ENCODE results near the gene THBD. TPM values are rescaled to one million over a fixed set of nuclear protein-coding genes. Genes with fewer than 3 reads are reported as not detected.

The THBD gene
- total and polyA plus RNA-seq, 9 of the 15 experiments (the other 6 are each of a cell fraction or from before 2014, with no cell fraction given) = 0.07 to 0.49 (median 0.33) TPM

DNA sequence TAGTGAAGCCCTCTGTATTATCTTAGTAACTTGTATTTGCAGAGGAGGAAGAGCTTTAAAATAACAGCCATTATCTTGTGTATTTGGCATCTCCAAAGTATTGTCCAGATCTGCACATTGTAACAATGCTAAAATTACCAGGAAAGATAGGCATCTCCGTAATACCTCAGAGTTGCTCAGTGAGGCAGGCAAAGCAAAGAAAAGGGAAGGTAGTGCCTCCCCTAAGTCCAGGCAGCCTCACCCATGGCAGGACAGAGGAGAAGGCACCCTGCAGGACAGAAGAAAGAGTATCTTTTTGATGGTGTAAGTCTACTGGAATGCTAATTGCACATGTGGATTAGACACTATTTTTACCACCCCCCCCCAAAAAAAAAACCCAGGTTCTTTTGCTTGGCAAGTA is 27.9 kb downstream of the THBD start:
- Histone ChIP-seq H3K9ac (ENCODE audit: insufficient read depth in 1 of 2, low read depth in 2 of 2, low read length in 2 of 2) (no peak overlapping the region), H3K79me2 (ENCODE audit: control insufficient read depth, insufficient read depth, low read length) (no peaks in the 10 kb centered on the region), H3K27me3 (ENCODE audit: control insufficient read depth in 2 of 2, insufficient read depth in 2 of 2, low read length in 2 of 2) (no peaks in the 10 kb centered on the region; a peak in 1 of 5 replicates), H3K4me3 (no peak overlapping the region), H2AFZ (ENCODE audit: low read depth, low read length) (no peak overlapping the region), H3K27ac (ENCODE audit: extremely low read depth, low read depth, low read length) (no peak overlapping the region), H3K36me3 (ENCODE audit: control insufficient read depth, insufficient read depth, low read length) (no peaks in the 10 kb centered on the region), H3K4me1 (replicated peaks in 1 of 2; ENCODE audit: control insufficient read depth in 2 of 2, insufficient read depth in 2 of 2, low read length in 2 of 2) (no peaks in the 10 kb centered on the region; a peak in 1 of 5 replicates), H3K9me1 (ENCODE audit: control insufficient read depth, insufficient read depth, low read length) (no peaks in the 10 kb centered on the region), H3K4me2 (ENCODE audit: insufficient read depth, low read length) (no peak overlapping the region), H3K9me3 (replicated peaks; ENCODE audit: control insufficient read depth, insufficient read depth, low read depth, low read length) (no peaks in the 10 kb centered on the region), H4K20me1 (replicated peaks; ENCODE audit: control insufficient read depth, insufficient read depth, low read length) (no peaks in the 10 kb centered on the region)
- POLR2A ChIA-PET = interaction anchor here (0.9 kb wide), 1 partner anchor 30 kb away, joined by 4 read pairs; no protein-coding TSS in a partner anchor
- TF ChIP-seq, protein P1, sequence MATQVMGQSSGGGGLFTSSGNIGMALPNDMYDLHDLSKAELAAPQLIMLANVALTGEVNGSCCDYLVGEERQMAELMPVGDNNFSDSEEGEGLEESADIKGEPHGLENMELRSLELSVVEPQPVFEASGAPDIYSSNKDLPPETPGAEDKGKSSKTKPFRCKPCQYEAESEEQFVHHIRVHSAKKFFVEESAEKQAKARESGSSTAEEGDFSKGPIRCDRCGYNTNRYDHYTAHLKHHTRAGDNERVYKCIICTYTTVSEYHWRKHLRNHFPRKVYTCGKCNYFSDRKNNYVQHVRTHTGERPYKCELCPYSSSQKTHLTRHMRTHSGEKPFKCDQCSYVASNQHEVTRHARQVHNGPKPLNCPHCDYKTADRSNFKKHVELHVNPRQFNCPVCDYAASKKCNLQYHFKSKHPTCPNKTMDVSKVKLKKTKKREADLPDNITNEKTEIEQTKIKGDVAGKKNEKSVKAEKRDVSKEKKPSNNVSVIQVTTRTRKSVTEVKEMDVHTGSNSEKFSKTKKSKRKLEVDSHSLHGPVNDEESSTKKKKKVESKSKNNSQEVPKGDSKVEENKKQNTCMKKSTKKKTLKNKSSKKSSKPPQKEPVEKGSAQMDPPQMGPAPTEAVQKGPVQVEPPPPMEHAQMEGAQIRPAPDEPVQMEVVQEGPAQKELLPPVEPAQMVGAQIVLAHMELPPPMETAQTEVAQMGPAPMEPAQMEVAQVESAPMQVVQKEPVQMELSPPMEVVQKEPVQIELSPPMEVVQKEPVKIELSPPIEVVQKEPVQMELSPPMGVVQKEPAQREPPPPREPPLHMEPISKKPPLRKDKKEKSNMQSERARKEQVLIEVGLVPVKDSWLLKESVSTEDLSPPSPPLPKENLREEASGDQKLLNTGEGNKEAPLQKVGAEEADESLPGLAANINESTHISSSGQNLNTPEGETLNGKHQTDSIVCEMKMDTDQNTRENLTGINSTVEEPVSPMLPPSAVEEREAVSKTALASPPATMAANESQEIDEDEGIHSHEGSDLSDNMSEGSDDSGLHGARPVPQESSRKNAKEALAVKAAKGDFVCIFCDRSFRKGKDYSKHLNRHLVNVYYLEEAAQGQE (IDR thresholded peaks at IDR 0.05; ENCODE audit: borderline replicate concordance) = 0 out of 2 replicates have a peak, but pooled peaks have one; percentile 10
- TF ChIP-seq, protein P1 (CRISPR knock-in tag; IDR thresholded peaks at IDR 0.05; ENCODE audit: low read depth) = no peak
- TF ChIP-seq L3MBTL2 (IDR thresholded peaks at IDR 0.05) (no peak), RAD21 (CRISPR knock-in tag; conservative IDR thresholded peaks at IDR 0.05 in 1 of 2, IDR thresholded peaks at IDR 0.05 in 1 of 2) (peak in 1 of 2 experiments; percentile 27; a peak in 2 of 4 replicates), EZH2 (IDR thresholded peaks at IDR 0.05; ENCODE audit: borderline replicate concordance, low read depth, low read length) (no peak)
- TF ChIP-seq, protein P2, sequence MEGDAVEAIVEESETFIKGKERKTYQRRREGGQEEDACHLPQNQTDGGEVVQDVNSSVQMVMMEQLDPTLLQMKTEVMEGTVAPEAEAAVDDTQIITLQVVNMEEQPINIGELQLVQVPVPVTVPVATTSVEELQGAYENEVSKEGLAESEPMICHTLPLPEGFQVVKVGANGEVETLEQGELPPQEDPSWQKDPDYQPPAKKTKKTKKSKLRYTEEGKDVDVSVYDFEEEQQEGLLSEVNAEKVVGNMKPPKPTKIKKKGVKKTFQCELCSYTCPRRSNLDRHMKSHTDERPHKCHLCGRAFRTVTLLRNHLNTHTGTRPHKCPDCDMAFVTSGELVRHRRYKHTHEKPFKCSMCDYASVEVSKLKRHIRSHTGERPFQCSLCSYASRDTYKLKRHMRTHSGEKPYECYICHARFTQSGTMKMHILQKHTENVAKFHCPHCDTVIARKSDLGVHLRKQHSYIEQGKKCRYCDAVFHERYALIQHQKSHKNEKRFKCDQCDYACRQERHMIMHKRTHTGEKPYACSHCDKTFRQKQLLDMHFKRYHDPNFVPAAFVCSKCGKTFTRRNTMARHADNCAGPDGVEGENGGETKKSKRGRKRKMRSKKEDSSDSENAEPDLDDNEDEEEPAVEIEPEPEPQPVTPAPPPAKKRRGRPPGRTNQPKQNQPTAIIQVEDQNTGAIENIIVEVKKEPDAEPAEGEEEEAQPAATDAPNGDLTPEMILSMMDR (IDR thresholded peaks at IDR 0.05 in 2 of 3, conservative IDR thresholded peaks at IDR 0.05 in 1 of 3; ENCODE audit: insufficient read depth in 2 of 3, low read depth in 1 of 3, low read length in 3 of 3) = peak in 2 of 3 experiments; percentile 8 to 11; a peak in 1 of 6 replicates
- ATAC-seq (no peak), DNase-seq (ENCODE audit: extremely low read depth in 1 of 4, low spot score in 3 of 4) (no peak), FAIRE-seq (no peak)
- 30% methylated on average over 1 of the region's 1 CpG for WGBS (ENCODE audit: insufficient coverage, low coverage, missing lambda C conversion rate)
- in situ Hi-C loops (cut with MboI) (no loop called here), intact Hi-C loops (cut with micrococcal nuclease) (no loop called here)
- BruUV-seq (replicated peaks) = no TSS peak
- CTCF ChIA-PET (ENCODE audit: low intra/inter-chr PET ratio) = no interaction called here
